ENCODE data around the gene CADPS2.

DNA sequence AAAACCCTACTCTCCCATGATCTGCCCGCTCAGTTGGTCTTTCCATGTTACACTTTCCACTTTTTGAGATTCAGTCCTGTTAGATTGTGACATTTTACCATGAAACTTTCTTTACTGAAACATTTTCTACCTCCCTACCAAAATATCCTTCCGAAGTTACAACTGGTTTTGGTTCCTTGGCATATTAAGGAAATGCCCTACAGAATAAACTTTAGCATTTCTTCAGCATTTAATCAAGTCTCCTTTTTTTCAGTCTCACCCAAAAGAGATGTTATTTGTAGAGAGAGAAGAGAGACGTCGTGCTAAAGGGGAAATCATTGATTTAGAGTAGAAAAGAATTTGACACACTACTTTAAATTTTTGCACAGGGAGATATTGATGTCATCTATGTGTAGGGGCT, 572.0 kb downstream of the CADPS2 start:
- TF ChIP-seq CTCF (conservative IDR thresholded peaks at IDR 0.05; ENCODE audit: low read length) (no peak), EZH2phosphoT487 (IDR thresholded peaks at IDR 0.05; ENCODE audit: borderline replicate concordance) (no peak)

All from Loucy (cell line).